WTC11 (cell line): ENCODE measurements around the gene SAPCD2. TPM values are rescaled to one million over a fixed set of nuclear protein-coding genes. Genes with fewer than 3 reads are reported as not detected.

Experiments used
- ATAC-seq: fragments of 200-7000 bp; cut with Tn5 transposase; 2 replicates; pipeline ENCODE4 v1.10.0; 2021; ENCODE audit warnings: mild to moderate bottlenecking, moderate library complexity
- CTCF ChIA-PET: fragments of 300-600 bp; sonication (Branson Sonifier 250); formaldehyde crosslinking; loops from one replicate; lab custom pipeline; 2021; ENCODE audit warnings: antibody characterized with exemption; lab: Charles Lee
- POLR2A ChIA-PET: fragments of 350-600 bp; sonication (Branson Sonifier 250); formaldehyde crosslinking; loops from one replicate; lab custom pipeline; 2021; ENCODE audit warnings: antibody characterized with exemption; lab: Charles Lee
- DNase-seq: peaks from one replicate; pipeline ENCODE4 v3.0.0; 2021; ENCODE audit warnings: low spot score
- H3K27ac Mint-ChIP-seq: 2 replicates; pipeline ENCODE4 v1.8.0; 2021; ENCODE audit warnings: mixed read lengths
- H3K27me3 Mint-ChIP-seq: 2 replicates; pipeline ENCODE4 v1.8.0; 2021; ENCODE audit warnings: low read depth, mild to moderate bottlenecking, moderate library complexity, mixed read lengths
- H3K36me3 Mint-ChIP-seq: 2 replicates; pipeline ENCODE4 v1.8.0; 2021; ENCODE audit warnings: mixed read lengths
- H3K4me1 Mint-ChIP-seq: 2 replicates; pipeline ENCODE4 v1.8.0; 2022; ENCODE audit warnings: mixed read lengths
- H3K4me3 Mint-ChIP-seq: 2 replicates; pipeline ENCODE4 v1.8.0; 2021; ENCODE audit warnings: mild to moderate bottlenecking, moderate library complexity, mixed read lengths
- H3K9me3 Mint-ChIP-seq: 2 replicates; pipeline ENCODE4 v1.8.0; 2021; ENCODE audit warnings: mixed read lengths
- AR ChIP-seq: fragments of 250-450 bp; sonication (Bioruptor Pico); IDR thresholded peaks from 2 replicates; pipeline ENCODE4 v1.9.0; 2021; ENCODE audit warnings: mild to moderate bottlenecking
- CBFB ChIP-seq: sonication (generic); formaldehyde crosslinking; IDR thresholded peaks from 2 replicates; pipeline ENCODE4 v1.8.1; 2022; ENCODE audit warnings: mild to moderate bottlenecking, low read depth, missing genetic modification reagents
- E2F5 ChIP-seq: sonication (generic); formaldehyde crosslinking; IDR thresholded peaks from 2 replicates; pipeline ENCODE4 v1.8.1; 2022; ENCODE audit warnings: mild to moderate bottlenecking, moderate library complexity, missing genetic modification reagents
- ESRRA ChIP-seq: sonication (generic); formaldehyde crosslinking; IDR thresholded peaks from 2 replicates; pipeline ENCODE4 v1.8.1; 2022; ENCODE audit warnings: mild to moderate bottlenecking, missing genetic modification reagents, borderline replicate concordance
- FOXJ3 ChIP-seq: sonication (generic); formaldehyde crosslinking; IDR thresholded peaks from 2 replicates; pipeline ENCODE4 v1.9.0; 2021; ENCODE audit warnings: missing genetic modification reagents, mild to moderate bottlenecking, borderline replicate concordance
- IRF2 ChIP-seq: sonication (generic); formaldehyde crosslinking; IDR thresholded peaks from 2 replicates; pipeline ENCODE4 v1.8.0; 2022; ENCODE audit warnings: low read depth, missing genetic modification reagents, borderline replicate concordance
- MYBL2 ChIP-seq: sonication (generic); formaldehyde crosslinking; IDR thresholded peaks from 2 replicates; pipeline ENCODE4 v1.8.1; 2023; ENCODE audit warnings: mild to moderate bottlenecking, moderate library complexity, missing genetic modification reagents
- PRRX2 ChIP-seq: fragments of 250-450 bp; sonication (Bioruptor Pico); IDR thresholded peaks from 2 replicates; pipeline ENCODE4 v1.8.0; 2021; ENCODE audit warnings: mild to moderate bottlenecking
- SP1 ChIP-seq: sonication (generic); formaldehyde crosslinking; conservative IDR thresholded peaks from 2 replicates; pipeline ENCODE4 v1.8.1; 2022; ENCODE audit warnings: missing genetic modification reagents
- TCF7 ChIP-seq: sonication (generic); formaldehyde crosslinking; IDR thresholded peaks from 2 replicates; pipeline ENCODE4 v1.8.0; 2022; ENCODE audit warnings: mild to moderate bottlenecking, low read depth, missing genetic modification reagents, moderate library complexity
- USF2 ChIP-seq: sonication (generic); formaldehyde crosslinking; IDR thresholded peaks from 2 replicates; pipeline ENCODE4 v1.8.1; 2023; ENCODE audit warnings: mild to moderate bottlenecking, missing genetic modification reagents, moderate library complexity
- ZNF121 ChIP-seq: sonication (generic); formaldehyde crosslinking; IDR thresholded peaks from 2 replicates; pipeline ENCODE4 v1.8.0; 2023; ENCODE audit warnings: missing genetic modification reagents
- ZNF317 ChIP-seq: sonication (generic); formaldehyde crosslinking; IDR thresholded peaks from 2 replicates; pipeline ENCODE4 v1.8.1; 2023; ENCODE audit warnings: low read depth, mild to moderate bottlenecking, moderate library complexity, missing genetic modification reagents, borderline replicate concordance
- ZNF416 ChIP-seq: fragments of 250-450 bp; sonication (Bioruptor Pico); IDR thresholded peaks from 2 replicates; pipeline ENCODE4 v1.9.0; 2021; ENCODE audit warnings: mild to moderate bottlenecking, inconsistent platforms
- ZNF671 ChIP-seq: fragments of 250-450 bp; sonication (Bioruptor Pico); IDR thresholded peaks from 2 replicates; pipeline ENCODE4 v1.8.0; 2021; ENCODE audit warnings: mild to moderate bottlenecking
- total RNA-seq: library from RNA; stranded (reverse); gene quantifications from 3 replicates; pipeline ENCODE4 v1.2.3, GENCODE V29; 2021
- TF ChIP-seq, protein P1 (sequence below): fragments of 250-450 bp; sonication (Bioruptor Pico); IDR thresholded peaks from 2 replicates; pipeline ENCODE4 v1.9.0; 2021; ENCODE audit warnings: moderate library complexity, mild to moderate bottlenecking, inconsistent platforms, borderline replicate concordance
- TF ChIP-seq, protein P2 (sequence below): sonication (generic); formaldehyde crosslinking; IDR thresholded peaks from 2 replicates; pipeline ENCODE4 v1.8.0; 2023; ENCODE audit warnings: missing genetic modification reagents
- TF ChIP-seq, protein P3 (sequence below): fragments of 250-450 bp; sonication (Bioruptor Pico); IDR thresholded peaks from 2 replicates; pipeline ENCODE4 v1.9.0; 2021; ENCODE audit warnings: mild to moderate bottlenecking
- TF ChIP-seq, protein P4 (sequence below): sonication (generic); formaldehyde crosslinking; IDR thresholded peaks from 2 replicates; pipeline ENCODE4 v1.8.1; 2023; ENCODE audit warnings: mild to moderate bottlenecking, missing genetic modification reagents, moderate library complexity

The SAPCD2 gene
- total RNA-seq, 1 experiment from 2014 or later = 67.0 TPM

DNA sequence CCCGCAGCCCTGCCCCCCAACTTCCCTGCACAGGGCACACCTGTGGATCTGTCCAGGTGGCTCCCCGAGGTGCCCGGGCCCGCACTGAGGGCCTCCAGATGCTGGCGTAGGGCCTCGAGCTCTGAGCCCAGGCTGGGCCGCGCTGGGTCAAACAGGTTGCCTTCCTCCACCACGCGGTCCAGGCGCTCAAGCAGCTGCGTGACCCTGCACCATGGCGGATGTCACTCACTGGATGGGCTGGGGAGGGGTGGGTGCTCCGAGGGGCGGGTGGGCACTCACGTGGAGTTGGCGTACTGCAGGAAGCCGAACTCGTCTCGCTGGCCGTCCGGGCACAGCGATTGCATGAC is 47.7 kb downstream of the SAPCD2 start:
- TF ChIP-seq SP1 (CRISPR knock-in tag) (no peak), PRRX2 (CRISPR knock-in tag) (no peak), ZNF121 (CRISPR knock-in tag) (no peak), ZNF317 (CRISPR knock-in tag) (no peak), MYBL2 (CRISPR knock-in tag) (no peak), E2F5 (CRISPR knock-in tag) (no peak), FOXJ3 (no peak), ZNF671 (CRISPR knock-in tag) (no peak), ZNF416 (no peak), TCF7 (no peak), IRF2 (CRISPR knock-in tag) (no peak), CBFB (CRISPR knock-in tag) (no peak), USF2 (CRISPR knock-in tag) (no peak), ESRRA (CRISPR knock-in tag) (no peak), AR (CRISPR knock-in tag) (no peak)
- TF ChIP-seq, protein P1, sequence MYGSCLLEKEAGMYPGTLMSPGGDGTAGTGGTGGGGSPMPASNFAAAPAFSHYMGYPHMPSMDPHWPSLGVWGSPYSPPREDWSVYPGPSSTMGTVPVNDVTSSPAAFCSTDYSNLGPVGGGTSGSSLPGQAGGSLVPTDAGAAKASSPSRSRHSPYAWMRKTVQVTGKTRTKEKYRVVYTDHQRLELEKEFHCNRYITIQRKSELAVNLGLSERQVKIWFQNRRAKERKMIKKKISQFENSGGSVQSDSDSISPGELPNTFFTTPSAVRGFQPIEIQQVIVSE (CRISPR knock-in tag) = no peak
- TF ChIP-seq, protein P2, sequence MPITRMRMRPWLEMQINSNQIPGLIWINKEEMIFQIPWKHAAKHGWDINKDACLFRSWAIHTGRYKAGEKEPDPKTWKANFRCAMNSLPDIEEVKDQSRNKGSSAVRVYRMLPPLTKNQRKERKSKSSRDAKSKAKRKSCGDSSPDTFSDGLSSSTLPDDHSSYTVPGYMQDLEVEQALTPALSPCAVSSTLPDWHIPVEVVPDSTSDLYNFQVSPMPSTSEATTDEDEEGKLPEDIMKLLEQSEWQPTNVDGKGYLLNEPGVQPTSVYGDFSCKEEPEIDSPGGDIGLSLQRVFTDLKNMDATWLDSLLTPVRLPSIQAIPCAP (CRISPR knock-in tag) = no peak
- TF ChIP-seq, protein P3, sequence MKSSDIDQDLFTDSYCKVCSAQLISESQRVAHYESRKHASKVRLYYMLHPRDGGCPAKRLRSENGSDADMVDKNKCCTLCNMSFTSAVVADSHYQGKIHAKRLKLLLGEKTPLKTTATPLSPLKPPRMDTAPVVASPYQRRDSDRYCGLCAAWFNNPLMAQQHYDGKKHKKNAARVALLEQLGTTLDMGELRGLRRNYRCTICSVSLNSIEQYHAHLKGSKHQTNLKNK (CRISPR knock-in tag) = no peak
- TF ChIP-seq, protein P4, sequence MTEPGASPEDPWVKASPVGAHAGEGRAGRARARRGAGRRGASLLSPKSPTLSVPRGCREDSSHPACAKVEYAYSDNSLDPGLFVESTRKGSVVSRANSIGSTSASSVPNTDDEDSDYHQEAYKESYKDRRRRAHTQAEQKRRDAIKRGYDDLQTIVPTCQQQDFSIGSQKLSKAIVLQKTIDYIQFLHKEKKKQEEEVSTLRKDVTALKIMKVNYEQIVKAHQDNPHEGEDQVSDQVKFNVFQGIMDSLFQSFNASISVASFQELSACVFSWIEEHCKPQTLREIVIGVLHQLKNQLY (CRISPR knock-in tag) = no peak
- peaks cover 5% of the 10 kb centered on the region for H3K27me3 Mint-ChIP-seq
- no peaks in the 10 kb centered on the region for H3K9me3 Mint-ChIP-seq
- no peak overlapping the region for H3K27ac Mint-ChIP-seq
- DNase-seq (no peak), ATAC-seq (no peak)
- no peaks in the 10 kb centered on the region for H3K36me3 Mint-ChIP-seq
- POLR2A ChIA-PET = interaction anchor here (0.5 to 1.1 kb wide), 2 partner anchors 9 to 44 kb away, joined by 3 read pairs; partner anchors contain the start of gene FUT7
- CTCF ChIA-PET = interaction anchor here (0.6 to 3.9 kb wide), 19 partner anchors 8 to 222 kb away, joined by 3 to 38 read pairs (median 4); partner anchors contain the start of genes AJM1, CLIC3, FUT7 and GRIN1
- H3K4me3 Mint-ChIP-seq = no peak overlapping the region
- H3K4me1 Mint-ChIP-seq = peaks cover 2% of the 10 kb centered on the region; the same call in 1 of the 2 replicates
